KBM-7 (cell line): ENCODE measurements around the gene LSM7.
A peak's percentile ranks its signal among the peaks of the same experiment; 100 is the strongest.

Experiments
- DNase-seq: peaks from one replicate; pipeline ENCODE4 v3.0.0-alpha.2; 2015
- in situ Hi-C: fragments of 300-500 bp; cut with MboI; formaldehyde crosslinking; loops from 2 replicates; pipeline ENCODE4 v1.14.3; 2020; ENCODE audit warnings: low sequenced_read_pairs, low pct_unique_long_range_greater_than_20kb, mixed read lengths

LSM7 gene

DNA sequence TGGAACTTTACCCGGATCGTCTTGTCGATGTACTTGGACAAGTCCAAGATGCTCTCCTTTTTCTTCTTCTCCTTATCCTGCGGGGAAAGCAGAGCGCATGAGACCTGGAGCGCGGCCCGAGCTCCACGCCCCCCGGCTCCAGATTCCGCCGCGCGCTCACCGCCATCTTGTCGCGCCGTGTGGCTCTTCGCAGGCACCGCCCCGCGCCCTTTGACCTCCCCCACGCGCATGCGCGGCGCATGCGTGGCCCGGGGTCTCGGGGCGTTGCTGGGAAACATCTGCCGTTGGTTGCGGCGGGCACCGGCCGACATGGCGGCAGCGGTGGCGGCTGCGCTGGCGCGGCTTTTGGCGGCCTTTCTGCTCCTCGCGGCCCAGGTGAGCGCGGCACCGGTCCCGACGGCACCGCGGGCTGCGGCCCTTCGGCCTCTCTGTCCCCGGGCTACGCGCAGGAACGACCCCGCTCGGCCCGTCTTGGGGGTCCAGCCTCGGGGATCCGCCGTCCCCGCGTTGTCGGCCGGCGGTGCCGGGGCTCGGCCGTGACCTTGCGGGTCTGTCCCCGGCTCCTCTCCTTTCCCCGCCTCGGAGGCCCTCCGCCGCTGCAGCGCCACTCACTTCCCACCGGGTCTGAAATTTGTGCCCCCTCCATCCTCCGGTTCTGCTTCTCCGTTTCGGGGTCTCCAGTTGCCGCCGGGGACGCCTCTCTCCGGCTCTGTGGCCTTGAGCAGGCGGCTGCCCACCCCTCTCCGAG is at the start of gene LSM7, which contains the start of gene SPPL2B:
LSM7 (minus strand) TSS at position 186 of the 748 bp plus-strand sequence; CDS start at position 166, 20 bp downstream.
SPPL2B (plus strand) TSS at position 284 of the 748 bp plus-strand sequence; CDS start at position 310, 26 bp downstream.
- in situ Hi-C loops = no loop called here
- DNase-seq = peak; percentile 89

DNA sequence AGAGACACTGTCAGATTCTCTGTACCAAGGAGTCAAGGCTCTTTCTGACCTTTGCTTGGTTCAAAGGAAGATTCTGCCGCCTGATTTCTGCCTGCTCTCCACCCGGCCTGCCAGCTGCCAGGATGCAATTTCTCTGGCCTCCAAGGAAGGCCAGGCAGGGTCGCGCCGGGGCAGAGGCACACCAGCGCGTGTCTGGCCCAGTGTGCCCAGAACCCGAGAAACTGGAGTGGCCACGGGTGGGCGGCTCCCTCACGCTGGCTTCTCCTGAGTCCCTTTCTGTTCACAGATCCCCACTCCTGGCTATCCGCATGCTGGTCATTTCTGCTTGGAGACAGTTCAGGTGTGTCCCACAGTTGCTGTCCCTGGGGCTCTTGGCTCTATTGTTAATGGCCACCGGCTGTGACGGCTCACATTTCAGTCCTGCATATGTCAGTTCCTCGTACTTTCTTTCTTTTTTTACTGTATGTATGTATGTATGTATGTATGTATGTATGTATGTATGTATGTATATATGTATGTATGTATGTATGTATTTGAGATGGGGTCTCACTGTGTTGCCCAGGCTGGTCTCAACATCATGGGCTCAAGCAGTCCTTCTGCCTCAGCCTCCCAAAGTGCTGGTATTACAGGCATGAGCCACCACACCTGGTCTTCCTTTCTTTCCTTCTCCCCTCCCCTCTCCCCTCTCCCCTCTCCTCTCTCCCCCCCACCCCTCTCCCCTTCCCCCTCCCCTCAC is 48.6 kb upstream of the LSM7 start:
- no peak for DNase-seq
- in situ Hi-C loops = no loop called here

DNA sequence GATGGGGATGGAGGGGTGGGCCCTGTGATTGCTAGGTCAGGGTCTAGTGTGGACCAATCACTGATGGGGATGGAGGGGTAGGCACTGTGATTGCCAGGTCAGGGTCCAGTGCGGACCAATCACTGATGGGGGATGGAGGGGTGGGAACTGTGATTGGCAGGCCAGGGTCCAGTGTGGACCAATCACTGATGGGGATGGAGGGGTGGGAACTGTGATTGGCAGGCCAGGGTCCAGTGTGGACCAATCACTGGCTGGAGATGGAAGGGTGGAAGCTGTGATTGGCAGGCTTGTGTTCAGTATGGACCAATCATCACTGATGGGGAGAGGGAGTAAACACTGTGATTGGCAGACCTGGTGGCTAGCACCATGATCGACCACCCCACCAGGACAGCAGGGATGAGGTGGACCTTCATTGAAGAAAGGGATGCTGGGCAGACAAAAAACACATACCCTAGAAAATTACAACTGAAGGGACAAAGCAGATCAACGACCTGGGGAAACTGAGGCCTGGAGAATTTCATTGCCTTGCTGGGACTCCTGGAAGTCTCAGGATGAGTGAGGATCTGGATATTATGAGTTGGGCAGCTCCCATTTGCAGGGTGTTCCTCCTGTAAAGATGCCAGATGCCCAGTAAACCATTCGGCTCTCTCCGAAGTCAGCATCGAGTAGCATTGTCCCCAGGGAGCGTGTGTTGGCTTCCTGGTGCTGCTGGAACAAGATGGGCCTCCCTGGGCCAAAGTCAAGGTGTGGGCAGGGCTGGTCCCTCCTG is 47.2 kb upstream of the LSM7 start:
- DNase-seq = no peak
- in situ Hi-C loops = no loop called here

GRCh38 chr19:2374808-2375207 is 46.4 kb upstream of the LSM7 start:
- in situ Hi-C loops = no loop called here
- no peak for DNase-seq

GRCh38 chr19:2372076-2372612 is 43.8 kb upstream of the LSM7 start:
- in situ Hi-C loops = no loop called here
- DNase-seq = no peak

DNA sequence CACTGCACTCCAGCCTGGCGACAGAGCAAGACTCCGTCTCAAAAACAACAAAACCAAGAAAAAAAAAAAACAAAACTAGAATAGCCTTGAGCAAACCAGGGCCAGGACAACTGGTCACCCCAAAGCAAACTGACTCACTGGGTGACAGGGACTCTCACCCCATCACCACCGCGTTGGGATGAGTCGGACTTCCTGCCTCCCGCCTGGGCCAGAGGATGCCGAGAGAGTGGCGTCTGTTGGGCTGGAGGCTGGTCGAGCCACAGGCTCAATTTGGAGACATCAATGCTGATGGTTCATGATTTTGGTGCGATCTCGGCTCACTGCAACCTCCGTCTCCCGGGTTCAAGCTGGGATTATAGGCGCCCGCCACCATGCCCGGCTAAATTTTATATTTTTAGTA is 43.3 kb upstream of the LSM7 start:
- in situ Hi-C loops = no loop called here
- no peak for DNase-seq

GRCh38 chr19:2365201-2365970 is 37.0 kb upstream of the LSM7 start:
- in situ Hi-C loops = no loop called here
- no peak for DNase-seq

- in situ Hi-C loops = no loop called here
- no peak for DNase-seq
These were observed 35.0 kb upstream of the LSM7 start for GRCh38 chr19:2363419-2363818.

DNA sequence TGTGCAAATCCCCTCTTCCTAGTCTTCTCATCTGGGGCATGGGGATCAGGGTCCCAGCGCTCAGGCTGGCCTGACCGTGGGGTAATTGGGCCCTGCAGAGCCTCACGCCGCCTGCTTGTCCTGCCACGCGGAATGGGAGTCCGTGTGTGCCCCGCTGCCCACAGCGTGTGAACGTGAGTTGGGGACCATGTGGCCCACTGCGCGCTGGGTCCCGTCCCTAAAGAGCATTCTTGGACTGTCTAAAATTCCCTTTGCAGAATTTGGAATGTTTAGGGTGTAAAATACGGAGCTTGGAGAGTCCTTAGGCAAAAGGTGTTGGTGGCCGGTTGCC is 34.5 kb upstream of the LSM7 start:
- in situ Hi-C loops = no loop called here
- DNase-seq = no peak

DNA sequence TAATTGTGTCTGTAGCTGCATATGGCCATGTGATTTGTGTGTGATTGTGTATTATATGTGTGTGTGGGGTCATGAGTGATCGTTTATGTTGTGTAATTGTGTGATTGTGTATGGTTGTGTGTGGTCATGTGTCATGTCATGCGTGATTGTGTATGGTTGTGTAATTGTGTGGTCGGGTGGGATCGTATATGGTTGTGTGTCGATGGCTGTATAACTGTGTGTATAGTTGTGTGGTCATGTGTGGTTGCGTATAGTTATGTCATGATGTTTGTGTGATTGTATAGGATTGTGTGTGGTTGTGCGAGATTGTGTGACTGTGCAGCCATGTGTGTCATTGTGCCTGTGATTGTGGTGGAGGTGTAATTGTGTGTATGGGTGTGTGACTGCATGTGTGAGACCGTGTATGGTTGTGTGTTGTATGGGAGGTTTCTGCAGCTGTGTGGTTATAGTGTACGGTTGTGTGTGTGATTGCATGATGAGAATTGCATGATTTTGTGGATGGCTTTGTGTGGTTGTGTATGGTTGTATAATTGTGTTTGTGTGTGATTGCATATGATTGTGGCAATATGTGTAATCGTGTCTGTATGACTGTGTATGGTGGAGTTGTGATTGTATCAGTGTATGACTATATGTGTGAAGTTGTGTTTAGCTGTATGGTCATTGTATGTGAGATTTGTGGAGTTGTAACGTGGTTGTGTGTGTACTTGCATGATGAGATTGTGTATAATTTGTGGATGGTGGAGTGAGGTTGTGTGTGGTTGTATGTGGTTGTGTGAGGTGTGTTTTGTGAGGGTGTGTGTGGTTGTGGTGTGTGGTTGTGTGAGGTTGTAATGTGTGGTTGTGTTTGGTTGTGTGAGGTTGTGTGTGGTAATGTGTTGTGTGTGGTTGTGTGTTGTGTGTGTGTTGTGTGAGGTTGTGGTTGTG is 33.9 kb upstream of the LSM7 start:
- DNase-seq = no peak
- in situ Hi-C loops = no loop called here

DNA sequence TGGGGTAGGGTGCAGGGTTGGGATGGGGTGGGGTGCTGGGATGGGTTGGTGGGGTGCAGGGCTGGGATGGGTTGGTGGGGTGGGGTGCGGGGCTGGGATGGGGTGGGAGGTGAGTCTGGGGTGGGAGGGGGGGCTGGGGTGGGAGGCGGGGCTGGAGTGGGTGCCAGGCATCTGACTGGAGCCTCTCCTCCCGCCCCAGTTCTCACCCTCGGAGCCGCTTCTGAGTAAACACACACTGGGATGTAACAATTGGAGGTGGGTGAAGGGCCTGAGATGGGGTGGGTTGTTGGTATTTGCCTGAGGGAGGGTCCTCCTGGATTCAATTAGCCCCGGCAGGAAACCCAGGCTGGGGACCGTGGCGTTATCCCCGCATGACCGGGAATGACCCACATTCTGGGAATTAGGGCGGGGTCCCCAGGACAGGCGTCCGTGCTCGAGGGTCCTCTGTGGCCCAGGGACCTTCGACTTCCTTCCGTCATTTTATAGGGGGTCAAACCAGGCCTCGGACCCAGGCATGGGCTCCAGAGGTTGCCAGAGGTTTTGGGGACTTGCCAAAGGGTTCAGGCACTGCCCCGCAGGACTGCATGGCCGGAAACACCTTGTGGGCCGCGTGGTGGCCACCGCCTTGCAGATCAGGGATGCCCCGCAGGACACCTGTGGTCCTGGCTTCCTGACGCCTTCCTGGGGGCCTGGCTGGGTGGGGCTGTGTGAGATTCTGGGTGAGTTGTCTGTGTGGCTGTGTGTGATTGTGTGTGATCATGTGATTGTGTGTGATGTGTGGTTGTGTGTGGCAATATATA is 33.1 kb upstream of the LSM7 start:
- in situ Hi-C loops = no loop called here
- no peak for DNase-seq

- in situ Hi-C loops = no loop called here
- DNase-seq = no peak
These were observed 32.4 kb upstream of the LSM7 start for GRCh38 chr19:2360833-2361232.

DNA sequence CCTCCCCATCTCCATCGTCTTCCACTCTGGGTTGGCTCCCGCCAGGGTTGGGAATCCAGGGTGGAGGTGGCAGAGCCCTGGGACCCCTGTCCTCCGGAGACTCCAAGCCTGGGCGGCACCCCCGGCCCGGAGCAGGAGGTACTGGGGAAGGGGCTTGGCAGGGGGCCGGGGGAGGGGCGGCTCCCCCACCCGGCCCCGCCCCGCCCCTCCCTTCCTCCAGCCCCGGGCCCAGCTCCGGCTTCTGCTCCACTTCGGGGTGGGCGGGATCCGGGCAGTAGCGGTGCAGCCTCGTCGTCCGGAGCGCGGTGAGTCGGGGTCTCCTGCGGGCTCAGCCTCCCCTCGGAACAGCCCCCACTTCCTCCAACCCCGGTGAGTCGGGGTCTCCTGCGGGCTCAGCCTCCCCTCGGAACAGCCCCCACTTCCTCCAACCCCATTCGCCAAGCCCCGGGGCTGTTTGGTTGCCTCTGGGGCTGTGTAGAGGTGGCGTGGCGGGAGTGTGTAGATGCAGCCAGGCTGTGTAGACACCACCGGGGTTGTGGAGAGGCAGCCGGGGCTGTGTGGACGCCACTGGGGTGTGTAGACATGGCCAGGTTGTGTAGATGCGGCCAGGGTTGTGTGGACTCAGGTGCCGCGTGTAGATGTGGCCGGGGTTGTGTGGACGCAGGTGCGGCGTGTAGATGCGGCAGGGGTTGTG is 31.8 kb upstream of the LSM7 start, which contains the start of gene TMPRSS9:
TMPRSS9 (plus strand) TSS at position 274 of the 694 bp plus-strand sequence. CDS start 29,521 bp downstream, outside the sequence.
- in situ Hi-C loops = no loop called here
- no peak for DNase-seq

GRCh38 chr19:2358548-2359173 is 30.3 kb upstream of the LSM7 start:
- no peak for DNase-seq
- in situ Hi-C loops = no loop called here

GRCh38 chr19:2357279-2358206 is 29.2 kb upstream of the LSM7 start:
- in situ Hi-C loops = no loop called here
- DNase-seq = no peak
